VCaP (cell line): ENCODE measurements around the gene ZNF511.

ENCODE experiments used
- H3K27ac ChIP-seq: fragments of 450-650 bp; 2 replicates; pipeline ENCODE4 v1.5.1; 2017
- CTCF ChIP-seq: fragments of 450-650 bp; conservative IDR thresholded peaks from 2 replicates; pipeline ENCODE4 v1.5.1; 2017; ENCODE audit warnings: mild to moderate bottlenecking, moderate library complexity

Gene ZNF511

GRCh38 chr10:133349160-133349568, 40.5 kb downstream of the ZNF511 start:
- no peak for TF ChIP-seq CTCF

GRCh38 chr10:133349577-133350011, 40.9 kb downstream of the ZNF511 start:
- H3K27ac ChIP-seq, result no peak overlapping the region

More at GRCh38 chr10:133349160-133349568, 40.5 kb downstream of the ZNF511 start:
- H3K27ac ChIP-seq, result no peak overlapping the region

GRCh38 chr10:133350283-133350949, 41.7 kb downstream of the ZNF511 start:
- TF ChIP-seq CTCF, result no peak
- H3K27ac ChIP-seq, result no peak overlapping the region

More at GRCh38 chr10:133349577-133350011, 40.9 kb downstream of the ZNF511 start:
- TF ChIP-seq CTCF, result no peak

- no peak for TF ChIP-seq CTCF
- no peak overlapping the region for H3K27ac ChIP-seq
Measured at GRCh38 chr10:133350950-133351329, 42.2 kb downstream of the ZNF511 start.

GRCh38 chr10:133351408-133352318, 42.9 kb downstream of the ZNF511 start:
- H3K27ac ChIP-seq, result no peak overlapping the region
- TF ChIP-seq CTCF, result no peak

GRCh38 chr10:133353202-133353959, 44.7 kb downstream of the ZNF511 start:
- H3K27ac ChIP-seq, result no peak overlapping the region
- no peak for TF ChIP-seq CTCF
